HepG2 (cell line): ENCODE data around the gene TOE1. TPM values are rescaled to one million over a fixed set of nuclear protein-coding genes. Genes with fewer than 3 reads are reported as not detected.

Experiments
- ATAC-seq: fragments of 200-7000 bp; cut with Tn5 transposase; 3 replicates; pipeline ENCODE4 v1.9.1; 2020; ENCODE audit warnings: mild to moderate bottlenecking, moderate library complexity
- BruUV-seq: library from RNA; stranded (reverse); fragments of 400-500 nt; replicated peaks from 2 replicates; lab custom pipeline; 2021; lab: Mats Ljungman, UMichigan
- CTCF ChIA-PET: fragments of 300-600 bp; formaldehyde crosslinking; extraction: SDS; loops from one replicate; lab custom pipeline; 2021; ENCODE audit warnings: low total read pairs, inconsistent platforms, low intra/inter-chr PET ratio; lab: Yijun Ruan, JAX
- POLR2A ChIA-PET: fragments of 350-600 bp; sonication (Branson Sonifier 250); formaldehyde crosslinking; loops from one replicate; lab custom pipeline; 2020; ENCODE audit warnings: antibody characterized with exemption, inconsistent platforms; lab: Yijun Ruan, JAX
- DNase-seq: peaks from one replicate; pipeline ENCODE4 v3.0.0-alpha.2; 2015; ENCODE audit warnings: low spot score
- FAIRE-seq: peaks from 3 replicates; lab custom pipeline; 2011; peaks lifted over from hg19 to GRCh38; lab: Jason Lieb, UNC
- H2AFZ ChIP-seq: one replicate; pipeline ENCODE4 v1.6.1; 2011; ENCODE audit warnings: low read length, inconsistent platforms
- H3K27ac ChIP-seq: fragments of 300-600 bp; 3 replicates; pipeline ENCODE4 v1.8.0; 2011; ENCODE audit warnings: mixed run types, mild to moderate bottlenecking, mixed read lengths, low read length, inconsistent platforms; ENCODE audit not compliant: insufficient read depth; ENCODE audit errors: extremely low read length
- H3K27me3 ChIP-seq, 2 experiments: fragments of 200-600 bp in 1 of 2; 2 replicates in 1 of 2; 3 replicates in 1 of 2; pipeline versions ENCODE4 v1.6.0 to v1.8.0; 2011; ENCODE audit warnings: low read length in 2 of 2, mild to moderate bottlenecking in 2 of 2, moderate library complexity in 2 of 2, inconsistent platforms in 1 of 2; ENCODE audit not compliant: insufficient read depth in 2 of 2, control insufficient read depth in 1 of 2
- H3K36me3 ChIP-seq, 2 experiments: fragments of 200-600 bp in 1 of 2; replicated peaks in 1 of 2; 2 replicates in 1 of 2; 3 replicates in 1 of 2; pipeline versions ENCODE4 v1.5.1 to v1.8.0; 2011; ENCODE audit warnings: low read length in 2 of 2, inconsistent platforms in 1 of 2; ENCODE audit not compliant: insufficient read depth in 2 of 2, control insufficient read depth in 1 of 2
- H3K4me1 ChIP-seq: 2 replicates; pipeline ENCODE4 v1.5.1; 2012; ENCODE audit warnings: low read length, inconsistent platforms; ENCODE audit not compliant: insufficient read depth
- H3K4me2 ChIP-seq: 2 replicates; pipeline ENCODE4 v1.6.0; 2011; ENCODE audit warnings: low read depth, low read length, inconsistent platforms
- H3K4me3 ChIP-seq, 3 experiments: fragments of 200-600 bp in 1 of 3; sonication (generic), shearing (Covaris generic) in 1 of 3; replicated peaks in 1 of 3; 2 replicates each; pipeline ENCODE4 v1.5.1; 2011 to 2016; ENCODE audit warnings: low read length in 3 of 3, inconsistent platforms in 2 of 3, low read depth in 2 of 3, mild to moderate bottlenecking in 2 of 3, control low read depth in 1 of 3, mixed read lengths in 1 of 3; ENCODE audit not compliant: insufficient read depth in 1 of 3
- H3K79me2 ChIP-seq: one replicate; pipeline ENCODE4 v1.6.1; 2011; ENCODE audit warnings: low read length, inconsistent platforms; ENCODE audit not compliant: insufficient read depth
- H3K9ac ChIP-seq: 2 replicates; pipeline ENCODE4 v1.6.0; 2011; ENCODE audit warnings: mild to moderate bottlenecking, low read depth, low read length, inconsistent platforms; ENCODE audit not compliant: insufficient read depth
- H3K9me3 ChIP-seq: 2 replicates; pipeline ENCODE4 v1.5.1; 2012; ENCODE audit warnings: mild to moderate bottlenecking, low read length
- H4K20me1 ChIP-seq: 2 replicates; pipeline ENCODE4 v1.6.0; 2011; ENCODE audit warnings: inconsistent platforms, mild to moderate bottlenecking, low read length, moderate library complexity; ENCODE audit not compliant: insufficient read depth
- CHD4 ChIP-seq: fragments of 200-600 bp; sonication (generic); IDR thresholded peaks from 2 replicates; pipeline ENCODE4 v1.7.0; 2017; ENCODE audit warnings: mild to moderate bottlenecking, low read length, borderline replicate concordance
- FOXK2 ChIP-seq: fragments of 450-650 bp; IDR thresholded peaks from 2 replicates; pipeline ENCODE4 v1.6.1; 2016
- MIER2 ChIP-seq: IDR thresholded peaks from 2 replicates; pipeline ENCODE4 v1.6.1; 2016; ENCODE audit warnings: missing biosample characterization, missing genetic modification reagents
- ZNF121 ChIP-seq: sonication (generic); formaldehyde crosslinking; IDR thresholded peaks from 2 replicates; pipeline ENCODE4 v1.5.0; 2020; ENCODE audit warnings: mild to moderate bottlenecking, missing genetic modification reagents
- ZNF564 ChIP-seq: sonication (generic); formaldehyde crosslinking; IDR thresholded peaks from 2 replicates; pipeline ENCODE4 v1.8.1; 2023; ENCODE audit warnings: mild to moderate bottlenecking, missing genetic modification reagents
- ZSCAN12 ChIP-seq: sonication (generic); formaldehyde crosslinking; IDR thresholded peaks from 2 replicates; pipeline ENCODE4 v1.9.0; 2021; ENCODE audit warnings: mild to moderate bottlenecking, missing genetic modification reagents
- ZSCAN29 ChIP-seq: sonication (generic); formaldehyde crosslinking; conservative IDR thresholded peaks from 2 replicates; pipeline ENCODE4 v1.4.0; 2020; ENCODE audit warnings: mild to moderate bottlenecking, missing genetic modification reagents
- WGBS: methylation state at CpG from one replicate; pipeline ENCODE4 v1.1.6; 2017; ENCODE audit warnings: low lambda C conversion rate; 5-methylcytosine and 5-hydroxymethylcytosine counted together
- in situ Hi-C: cut with HindIII; loops from 2 replicates; pipeline ENCODE4 v1.10.0; 2017; ENCODE audit warnings: low pct_unique_long_range_greater_than_20kb; ENCODE audit not compliant: extremely low pct_ligation_motif_present
- intact Hi-C: fragments of 100-400 bp; cut with micrococcal nuclease; formaldehyde crosslinking; loops from one replicate; pipeline ENCODE4 v1.10.0; 2022; ENCODE audit not compliant: unreplicated experiment
- polyA plus RNA-seq, 8 experiments: library from polyadenylated mRNA; depleted of rRNA in 3 of 8; stranded (reverse) in 7 of 8; unstranded in 1 of 8; fragments of >200 nt; fragmentation: Illumina TruSeq in 4 of 8; extraction: Trizol in 4 of 8; gene quantifications; 2 replicates each; pipeline versions ENCODE4 v1.2.1 to v1.2.3, GENCODE V29; 2011 to 2016; ENCODE audit warnings: low read depth in 4 of 8, missing spikeins in 1 of 8, mixed read lengths in 1 of 8; ENCODE audit not compliant: insufficient read depth in 1 of 8
- total RNA-seq, 5 experiments: library from RNA; depleted of rRNA; stranded (reverse); fragments of >200 nt; fragmentation: Illumina TruSeq; extraction: Trizol; gene quantifications; 2 replicates each; pipeline ENCODE4 v1.2.3, GENCODE V29; 2016; ENCODE audit warnings: low read depth in 1 of 5
- TF ChIP-seq, protein P1 (sequence below): sonication (generic); formaldehyde crosslinking; IDR thresholded peaks from 2 replicates; pipeline ENCODE4 v1.4.0; 2020; ENCODE audit warnings: missing genetic modification reagents
- TF ChIP-seq, protein P2 (sequence below): IDR thresholded peaks from 2 replicates; pipeline ENCODE4 v1.6.1; 2016; ENCODE audit warnings: low read depth, missing genetic modification reagents, missing compliant biosample characterization

TOE1 gene
- total and polyA plus RNA-seq, 2 of the 13 experiments (the other 11 are each of a cell fraction or from before 2014, with no cell fraction given) = 14.1 to 19.0 TPM

DNA sequence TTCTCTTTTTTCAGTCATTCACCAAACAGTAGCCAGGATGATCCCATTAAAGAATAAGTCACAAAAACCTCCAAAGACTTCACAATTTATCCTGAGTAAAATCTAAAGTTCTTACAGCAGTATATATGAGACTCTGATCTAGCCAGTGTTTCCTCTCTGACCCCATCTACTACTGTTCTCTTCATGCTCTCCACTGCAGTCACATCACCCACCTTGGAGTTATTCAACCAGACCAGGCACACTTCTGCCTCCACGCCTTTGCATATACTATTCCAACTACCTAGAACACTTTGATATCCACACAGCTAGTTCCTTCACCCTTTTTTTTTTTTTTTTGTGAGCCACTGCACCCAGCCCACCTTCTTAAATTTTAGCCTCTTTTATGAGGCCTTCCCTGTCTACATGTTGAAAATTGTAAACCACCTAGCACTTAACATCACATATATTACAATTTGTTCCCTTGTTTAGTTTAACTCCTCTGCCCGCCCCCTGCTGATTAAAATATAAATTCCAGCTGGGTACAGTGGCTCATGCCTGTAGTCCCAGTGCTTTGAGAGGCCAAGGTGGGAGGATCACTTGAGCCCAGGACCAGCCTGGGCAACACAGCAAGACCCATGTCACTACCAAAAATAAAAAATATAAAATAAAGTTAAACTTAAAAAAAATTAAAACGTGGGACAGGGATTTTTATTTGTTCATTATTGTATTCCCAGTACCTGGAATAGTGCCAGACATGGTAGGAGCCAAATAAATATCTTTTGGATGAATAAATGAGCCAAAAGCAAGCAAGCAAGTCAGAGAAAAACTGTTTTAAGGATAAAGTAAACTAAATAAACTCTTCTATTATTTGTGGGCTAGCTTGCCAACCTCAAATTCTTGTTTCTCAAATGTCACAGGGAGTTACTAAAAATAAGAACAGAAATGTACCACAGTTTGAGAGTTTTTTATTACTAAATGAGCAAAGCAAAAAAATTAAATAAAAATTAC, 35.4 kb downstream of the TOE1 start:
- no peak for DNase-seq
- H2AFZ ChIP-seq = no peak overlapping the region
- POLR2A ChIA-PET = no interaction called here
- no peaks in the 10 kb centered on the region for H3K27me3 ChIP-seq
- no peak overlapping the region for H3K27ac ChIP-seq
- no peaks in the 10 kb centered on the region for H3K9me3 ChIP-seq
- H3K4me3 ChIP-seq = no peak overlapping the region
- H3K9ac ChIP-seq = no peak overlapping the region
- no peaks in the 10 kb centered on the region for H3K79me2 ChIP-seq
- H3K4me2 ChIP-seq = no peak overlapping the region
- CTCF ChIA-PET = no interaction called here
- FAIRE-seq = no peak
- ATAC-seq = no peak
- TF ChIP-seq ZSCAN12 (CRISPR knock-in tag) (no peak), ZNF121 (0 out of 2 replicates have a peak, but pooled peaks have one; percentile 20)
- no peaks in the 10 kb centered on the region for H4K20me1 ChIP-seq
- H3K4me1 ChIP-seq = no peaks in the 10 kb centered on the region; the same call in 1 of the 2 replicates
- intact Hi-C loops (no loop called here), in situ Hi-C loops (no loop called here)
- no peaks in the 10 kb centered on the region for H3K36me3 ChIP-seq
- no TSS peak for BruUV-seq
- 57% methylated on average over 3 of the region's 3 CpGs for WGBS

DNA sequence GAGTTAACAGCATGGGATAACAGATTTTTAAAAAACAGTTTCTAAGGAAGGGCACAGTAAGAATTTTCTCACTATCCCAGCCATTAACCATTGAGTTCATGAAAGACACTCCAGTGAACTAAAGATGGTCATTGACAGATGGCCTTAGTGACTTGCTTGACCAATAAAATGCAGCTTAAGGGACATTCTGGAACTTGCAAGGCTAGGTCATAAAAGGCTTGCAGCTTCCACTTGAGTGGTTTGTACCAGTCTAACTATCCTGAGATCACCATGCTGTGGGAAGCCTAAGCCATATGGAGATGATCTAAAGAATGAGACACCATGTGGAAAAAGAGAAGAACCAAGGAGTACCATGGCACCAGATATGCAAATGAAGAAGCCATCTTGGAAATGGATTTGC, 38.2 kb downstream of the TOE1 start:
- in situ Hi-C loops (no loop called here), intact Hi-C loops (no loop called here)
- ATAC-seq (no peak), DNase-seq (no peak), FAIRE-seq (no peak)
- H3K27ac ChIP-seq = no peak overlapping the region
- no peaks in the 10 kb centered on the region for H3K27me3 ChIP-seq
- H4K20me1 ChIP-seq = no peaks in the 10 kb centered on the region
- no peak overlapping the region for H3K4me3 ChIP-seq
- ChIA-PET POLR2A (no interaction called here), CTCF (no interaction called here)
- no peaks in the 10 kb centered on the region for H3K9me3 ChIP-seq
- BruUV-seq = no TSS peak
- no peaks in the 10 kb centered on the region for H3K79me2 ChIP-seq
- no peaks in the 10 kb centered on the region for H3K36me3 ChIP-seq
- peaks cover 9% of the 10 kb centered on the region for H3K4me1 ChIP-seq
- no peak overlapping the region for H3K9ac ChIP-seq
- H3K4me2 ChIP-seq = no peak overlapping the region
- H2AFZ ChIP-seq = no peak overlapping the region
- TF ChIP-seq MIER2 (no peak), CHD4 (no peak), ZSCAN29 (CRISPR knock-in tag) (no peak), ZNF564 (CRISPR knock-in tag) (no peak), FOXK2 (no peak)
- TF ChIP-seq, protein P1, sequence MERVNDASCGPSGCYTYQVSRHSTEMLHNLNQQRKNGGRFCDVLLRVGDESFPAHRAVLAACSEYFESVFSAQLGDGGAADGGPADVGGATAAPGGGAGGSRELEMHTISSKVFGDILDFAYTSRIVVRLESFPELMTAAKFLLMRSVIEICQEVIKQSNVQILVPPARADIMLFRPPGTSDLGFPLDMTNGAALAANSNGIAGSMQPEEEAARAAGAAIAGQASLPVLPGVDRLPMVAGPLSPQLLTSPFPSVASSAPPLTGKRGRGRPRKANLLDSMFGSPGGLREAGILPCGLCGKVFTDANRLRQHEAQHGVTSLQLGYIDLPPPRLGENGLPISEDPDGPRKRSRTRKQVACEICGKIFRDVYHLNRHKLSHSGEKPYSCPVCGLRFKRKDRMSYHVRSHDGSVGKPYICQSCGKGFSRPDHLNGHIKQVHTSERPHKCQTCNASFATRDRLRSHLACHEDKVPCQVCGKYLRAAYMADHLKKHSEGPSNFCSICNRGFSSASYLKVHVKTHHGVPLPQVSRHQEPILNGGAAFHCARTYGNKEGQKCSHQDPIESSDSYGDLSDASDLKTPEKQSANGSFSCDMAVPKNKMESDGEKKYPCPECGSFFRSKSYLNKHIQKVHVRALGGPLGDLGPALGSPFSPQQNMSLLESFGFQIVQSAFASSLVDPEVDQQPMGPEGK (CRISPR knock-in tag) = no peak
- TF ChIP-seq, protein P2, sequence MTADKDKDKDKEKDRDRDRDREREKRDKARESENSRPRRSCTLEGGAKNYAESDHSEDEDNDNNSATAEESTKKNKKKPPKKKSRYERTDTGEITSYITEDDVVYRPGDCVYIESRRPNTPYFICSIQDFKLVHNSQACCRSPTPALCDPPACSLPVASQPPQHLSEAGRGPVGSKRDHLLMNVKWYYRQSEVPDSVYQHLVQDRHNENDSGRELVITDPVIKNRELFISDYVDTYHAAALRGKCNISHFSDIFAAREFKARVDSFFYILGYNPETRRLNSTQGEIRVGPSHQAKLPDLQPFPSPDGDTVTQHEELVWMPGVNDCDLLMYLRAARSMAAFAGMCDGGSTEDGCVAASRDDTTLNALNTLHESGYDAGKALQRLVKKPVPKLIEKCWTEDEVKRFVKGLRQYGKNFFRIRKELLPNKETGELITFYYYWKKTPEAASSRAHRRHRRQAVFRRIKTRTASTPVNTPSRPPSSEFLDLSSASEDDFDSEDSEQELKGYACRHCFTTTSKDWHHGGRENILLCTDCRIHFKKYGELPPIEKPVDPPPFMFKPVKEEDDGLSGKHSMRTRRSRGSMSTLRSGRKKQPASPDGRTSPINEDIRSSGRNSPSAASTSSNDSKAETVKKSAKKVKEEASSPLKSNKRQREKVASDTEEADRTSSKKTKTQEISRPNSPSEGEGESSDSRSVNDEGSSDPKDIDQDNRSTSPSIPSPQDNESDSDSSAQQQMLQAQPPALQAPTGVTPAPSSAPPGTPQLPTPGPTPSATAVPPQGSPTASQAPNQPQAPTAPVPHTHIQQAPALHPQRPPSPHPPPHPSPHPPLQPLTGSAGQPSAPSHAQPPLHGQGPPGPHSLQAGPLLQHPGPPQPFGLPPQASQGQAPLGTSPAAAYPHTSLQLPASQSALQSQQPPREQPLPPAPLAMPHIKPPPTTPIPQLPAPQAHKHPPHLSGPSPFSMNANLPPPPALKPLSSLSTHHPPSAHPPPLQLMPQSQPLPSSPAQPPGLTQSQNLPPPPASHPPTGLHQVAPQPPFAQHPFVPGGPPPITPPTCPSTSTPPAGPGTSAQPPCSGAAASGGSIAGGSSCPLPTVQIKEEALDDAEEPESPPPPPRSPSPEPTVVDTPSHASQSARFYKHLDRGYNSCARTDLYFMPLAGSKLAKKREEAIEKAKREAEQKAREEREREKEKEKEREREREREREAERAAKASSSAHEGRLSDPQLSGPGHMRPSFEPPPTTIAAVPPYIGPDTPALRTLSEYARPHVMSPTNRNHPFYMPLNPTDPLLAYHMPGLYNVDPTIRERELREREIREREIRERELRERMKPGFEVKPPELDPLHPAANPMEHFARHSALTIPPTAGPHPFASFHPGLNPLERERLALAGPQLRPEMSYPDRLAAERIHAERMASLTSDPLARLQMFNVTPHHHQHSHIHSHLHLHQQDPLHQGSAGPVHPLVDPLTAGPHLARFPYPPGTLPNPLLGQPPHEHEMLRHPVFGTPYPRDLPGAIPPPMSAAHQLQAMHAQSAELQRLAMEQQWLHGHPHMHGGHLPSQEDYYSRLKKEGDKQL (CRISPR knock-in tag) = no peak
